GM12801 (cell line): ENCODE results near the gene ATP8A1.

Source experiments
- CTCF ChIP-seq: IDR thresholded peaks from one replicate; pipeline ENCODE4 v1.5.1; 2011; ENCODE audit warnings: control low read depth; ENCODE audit not compliant: insufficient read length; ENCODE audit errors: extremely low read depth

Gene ATP8A1

GRCh38 chr4:42655269-42655637, 1.7 kb downstream of the ATP8A1 start:
- TF ChIP-seq CTCF, result no peak

DNA sequence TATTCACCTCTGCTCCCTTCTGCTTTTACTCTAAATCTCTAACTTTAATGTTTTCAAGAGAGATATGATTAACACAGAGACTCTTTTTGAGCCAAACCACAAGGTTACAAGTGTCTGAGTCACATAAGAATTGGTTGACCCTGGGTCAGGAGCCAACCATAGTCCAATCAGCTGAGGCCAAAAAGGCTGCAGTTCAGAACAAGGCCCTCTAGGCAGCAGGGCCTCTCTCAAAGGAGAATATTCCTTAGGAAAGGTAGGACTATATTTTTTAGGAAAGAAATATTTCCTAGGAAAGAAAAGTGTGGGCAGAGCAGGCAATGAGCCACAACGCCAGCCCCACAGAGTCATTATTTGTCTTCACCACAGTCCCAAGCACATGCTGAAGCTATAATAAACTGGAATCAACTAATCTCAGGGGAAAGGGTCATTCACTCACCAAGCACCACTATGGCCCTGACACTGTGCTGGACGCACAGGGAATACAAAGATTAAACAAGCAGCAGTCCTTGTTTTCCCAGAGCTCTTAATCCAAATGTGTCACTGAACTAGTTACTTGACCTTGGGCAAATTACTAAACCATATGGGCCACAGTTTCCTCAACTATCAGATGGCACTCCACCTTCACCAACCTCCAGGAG, 2.2 kb downstream of the ATP8A1 start:
- no peak for TF ChIP-seq CTCF

- TF ChIP-seq CTCF, result no peak
Measured at GRCh38 chr4:42653626-42654560, 3.0 kb downstream of the ATP8A1 start.

DNA sequence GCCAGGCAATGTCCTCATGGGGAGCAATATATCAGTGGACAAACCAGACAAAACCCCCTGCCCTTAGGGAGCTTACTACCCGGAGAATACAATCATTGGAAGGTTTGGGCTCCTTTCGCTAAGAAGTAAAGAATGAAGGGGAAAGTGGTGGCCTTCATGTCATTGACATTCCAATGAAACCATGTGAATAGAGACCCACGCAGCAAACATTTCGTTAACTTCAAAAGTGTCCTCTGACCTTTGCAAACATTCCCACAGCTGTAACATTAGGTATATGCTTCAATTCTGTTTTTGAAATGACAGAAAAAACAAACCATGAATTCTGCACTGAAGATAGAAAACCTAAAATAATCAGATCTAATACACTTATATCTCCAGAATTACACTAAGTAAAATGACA, 7.0 kb downstream of the ATP8A1 start:
- TF ChIP-seq CTCF, result no peak

DNA sequence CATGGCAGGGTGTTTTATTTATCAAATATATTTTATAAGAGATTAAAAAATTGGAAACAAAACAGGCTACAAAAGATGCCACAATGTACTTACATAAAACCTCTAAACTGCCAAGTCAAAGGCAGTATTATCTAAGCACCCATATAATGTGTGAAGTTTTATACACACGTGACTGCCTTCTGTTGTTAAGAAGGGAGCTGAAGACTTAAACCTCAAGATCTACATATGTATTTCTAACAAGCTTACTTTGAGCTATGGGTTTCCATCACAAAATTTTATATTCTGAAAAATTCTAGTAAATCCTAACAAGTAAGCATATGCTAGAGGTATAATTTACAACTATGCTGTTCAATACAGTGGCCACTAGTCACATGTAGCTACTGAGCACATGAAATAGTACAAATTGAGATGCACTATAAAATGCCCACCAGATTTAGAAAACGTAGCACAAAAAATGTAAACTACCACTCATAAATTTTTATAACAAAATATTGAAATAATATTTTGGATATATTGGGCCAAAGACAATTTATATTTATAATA, 9.8 kb downstream of the ATP8A1 start:
- TF ChIP-seq CTCF, result no peak

- TF ChIP-seq CTCF, result no peak
Measured at GRCh38 chr4:42646013-42646784, 10.7 kb downstream of the ATP8A1 start.

DNA sequence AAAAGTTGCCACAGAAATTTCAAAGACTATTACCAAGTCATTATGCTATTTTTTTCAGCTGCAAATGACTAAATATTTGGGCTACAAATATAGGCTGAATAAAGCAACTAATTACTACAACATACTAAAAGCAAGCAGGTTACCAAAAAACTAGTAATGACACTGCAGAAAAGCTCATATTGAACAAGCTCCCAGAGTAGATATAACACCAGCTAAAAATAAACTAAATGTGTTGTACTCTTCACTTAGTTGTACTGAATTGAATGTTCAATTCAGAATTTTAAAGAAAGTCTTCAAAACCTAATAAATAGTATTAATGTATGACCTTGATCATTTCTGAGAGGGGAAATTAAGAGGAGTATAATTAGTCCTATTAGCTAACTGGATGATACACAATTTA, 12.0 kb downstream of the ATP8A1 start:
- no peak for TF ChIP-seq CTCF
